D721Med (cell line): Measurements from ENCODE around the gene TBATA.

Experiments used
- DNase-seq: peaks from one replicate; pipeline ENCODE4 v3.0.0; 2011; ENCODE audit warnings: low spot score; ENCODE audit not compliant: insufficient read length
- FAIRE-seq: peaks from 2 replicates; lab custom pipeline; 2011; peaks lifted over from hg19 to GRCh38; lab: Jason Lieb, UNC
- TF ChIP-seq, protein P1 (sequence below): IDR thresholded peaks from 2 replicates; pipeline ENCODE4 v1.5.1; 2012; ENCODE audit warnings: mild to moderate bottlenecking, control low read depth; ENCODE audit not compliant: insufficient read depth; ENCODE audit errors: missing control alignments

Gene TBATA

DNA sequence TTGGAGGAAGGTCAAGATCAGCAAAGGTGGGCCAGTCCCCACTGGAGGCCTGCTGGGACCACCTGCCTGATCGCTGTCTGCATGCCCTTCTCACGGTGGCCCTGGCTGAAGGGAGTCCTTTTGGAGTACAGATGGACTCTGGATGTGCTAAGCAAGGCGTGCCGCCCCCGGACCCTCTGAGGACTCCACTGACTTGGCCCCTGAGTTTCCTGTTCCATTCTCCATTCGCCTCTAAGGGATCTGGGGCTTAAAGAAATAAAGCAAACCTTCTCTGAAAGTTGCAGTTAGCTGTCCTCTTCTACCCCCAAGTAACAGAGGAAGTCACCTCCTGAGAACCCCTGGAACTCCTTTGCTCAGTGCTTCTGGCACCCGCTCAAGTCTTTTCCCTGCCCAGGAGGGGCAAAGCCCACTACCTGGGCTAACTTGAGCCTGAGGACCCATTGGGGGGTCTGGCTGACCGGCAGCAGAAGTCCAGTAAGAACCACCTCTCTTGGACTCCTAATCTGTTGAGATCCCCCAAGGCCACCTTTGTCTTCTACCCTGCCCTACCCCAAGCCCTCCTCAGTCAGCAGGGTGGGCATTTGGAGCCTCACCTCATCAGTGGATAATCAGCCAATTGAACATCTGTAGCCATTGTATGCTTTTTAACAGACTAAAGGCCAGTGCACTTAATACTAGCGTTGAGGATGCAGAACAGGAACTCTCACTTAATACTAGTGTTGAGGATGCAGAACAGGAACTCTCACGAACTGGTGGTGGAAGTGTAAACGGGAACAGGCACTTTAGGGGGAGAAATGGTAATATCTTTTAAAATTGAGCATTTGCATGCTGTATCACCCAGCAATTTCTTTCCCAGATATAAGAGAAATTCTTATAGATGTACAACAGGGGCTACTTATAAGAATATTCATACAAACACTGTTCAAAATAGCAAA lies 2.2 kb downstream of the TBATA start:
- TF ChIP-seq, protein P1, sequence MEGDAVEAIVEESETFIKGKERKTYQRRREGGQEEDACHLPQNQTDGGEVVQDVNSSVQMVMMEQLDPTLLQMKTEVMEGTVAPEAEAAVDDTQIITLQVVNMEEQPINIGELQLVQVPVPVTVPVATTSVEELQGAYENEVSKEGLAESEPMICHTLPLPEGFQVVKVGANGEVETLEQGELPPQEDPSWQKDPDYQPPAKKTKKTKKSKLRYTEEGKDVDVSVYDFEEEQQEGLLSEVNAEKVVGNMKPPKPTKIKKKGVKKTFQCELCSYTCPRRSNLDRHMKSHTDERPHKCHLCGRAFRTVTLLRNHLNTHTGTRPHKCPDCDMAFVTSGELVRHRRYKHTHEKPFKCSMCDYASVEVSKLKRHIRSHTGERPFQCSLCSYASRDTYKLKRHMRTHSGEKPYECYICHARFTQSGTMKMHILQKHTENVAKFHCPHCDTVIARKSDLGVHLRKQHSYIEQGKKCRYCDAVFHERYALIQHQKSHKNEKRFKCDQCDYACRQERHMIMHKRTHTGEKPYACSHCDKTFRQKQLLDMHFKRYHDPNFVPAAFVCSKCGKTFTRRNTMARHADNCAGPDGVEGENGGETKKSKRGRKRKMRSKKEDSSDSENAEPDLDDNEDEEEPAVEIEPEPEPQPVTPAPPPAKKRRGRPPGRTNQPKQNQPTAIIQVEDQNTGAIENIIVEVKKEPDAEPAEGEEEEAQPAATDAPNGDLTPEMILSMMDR: no peak
- DNase-seq (no peak), FAIRE-seq (no peak)

DNA sequence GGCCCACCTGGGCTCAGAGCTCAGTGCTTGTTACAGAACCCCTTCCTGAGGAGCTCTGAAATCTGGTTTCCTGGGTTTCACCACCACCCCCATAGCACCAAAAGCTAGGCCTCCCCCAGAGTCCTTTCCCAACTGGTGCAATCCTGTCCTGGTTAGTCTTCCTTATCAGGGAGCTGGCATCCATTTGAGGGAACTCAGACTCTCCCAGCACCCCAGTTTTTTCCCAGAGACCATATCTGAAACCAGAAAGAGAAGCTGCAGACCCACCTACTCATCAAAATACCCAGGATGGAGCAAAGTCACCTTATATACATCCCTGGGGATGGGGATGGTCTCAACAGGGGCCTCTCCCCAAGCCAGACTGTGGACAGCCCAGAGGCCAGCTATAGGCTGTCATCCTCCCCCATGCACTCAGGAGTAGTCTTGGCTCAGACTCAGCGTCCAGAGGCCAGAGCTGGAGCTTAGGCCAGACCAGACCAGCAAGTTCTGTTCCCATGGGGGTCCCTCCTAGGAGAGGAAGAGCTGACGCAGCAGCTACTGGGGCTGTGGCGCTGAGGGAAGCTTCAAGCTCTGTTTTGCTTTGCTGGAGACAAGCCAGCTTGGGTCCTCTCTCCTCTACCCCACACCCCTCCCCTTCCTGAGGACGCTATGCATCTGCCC lies 3.0 kb downstream of the TBATA start:
- FAIRE-seq (no peak), DNase-seq (no peak)
- TF ChIP-seq, protein P1: no peak

DNA sequence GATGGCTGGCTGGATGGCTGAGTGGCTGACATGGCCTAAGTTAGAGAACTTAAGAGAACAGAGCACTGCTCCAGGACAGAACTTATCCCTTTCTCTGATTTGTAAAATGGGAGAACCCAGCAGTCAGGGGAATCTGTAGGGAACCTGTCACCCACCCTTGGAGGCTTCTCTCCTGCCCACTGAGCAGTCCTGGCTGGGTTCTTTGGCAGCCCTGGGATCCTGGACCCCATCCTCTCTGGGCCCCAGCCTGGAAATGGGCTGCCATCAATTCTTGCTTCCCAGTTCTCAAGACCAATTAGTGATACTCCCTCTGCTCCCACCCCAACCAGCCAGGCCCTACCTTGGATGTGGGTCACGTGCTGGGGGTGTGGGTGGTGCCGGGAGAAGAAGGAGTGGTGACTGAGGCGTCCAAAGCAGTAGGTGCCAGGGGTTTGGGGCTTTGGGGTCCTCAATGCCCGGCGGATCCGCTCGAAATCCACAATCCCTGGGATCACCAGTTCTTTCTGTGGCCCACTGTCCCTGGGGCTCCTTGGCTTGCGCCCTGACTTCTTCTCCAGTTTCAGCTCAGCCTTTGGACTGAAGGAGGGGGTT lies 3.6 kb downstream of the TBATA start:
- no peak for DNase-seq
- no peak for FAIRE-seq
- TF ChIP-seq, protein P1: no peak

DNA sequence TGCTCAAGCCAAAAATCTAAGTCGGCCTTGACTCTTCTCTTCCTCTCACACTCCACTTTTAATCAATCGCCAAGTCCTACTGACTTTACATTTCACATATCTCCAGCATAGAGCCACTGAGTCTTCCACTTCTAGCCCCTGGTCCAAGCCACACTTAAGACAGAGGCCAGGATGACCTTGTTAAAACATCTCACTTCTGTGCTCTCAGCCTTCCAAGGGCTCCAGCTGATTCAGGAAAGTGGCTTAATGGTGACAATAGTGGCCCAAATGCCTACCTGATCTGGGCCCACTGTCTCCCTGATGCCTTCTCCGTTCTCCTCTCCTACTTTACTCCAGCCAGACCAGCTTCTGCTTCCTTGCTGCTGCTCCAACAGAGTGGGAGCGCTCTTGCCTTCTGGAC lies 4.4 kb downstream of the TBATA start:
- DNase-seq (no peak), FAIRE-seq (no peak)
- TF ChIP-seq, protein P1: no peak

DNA sequence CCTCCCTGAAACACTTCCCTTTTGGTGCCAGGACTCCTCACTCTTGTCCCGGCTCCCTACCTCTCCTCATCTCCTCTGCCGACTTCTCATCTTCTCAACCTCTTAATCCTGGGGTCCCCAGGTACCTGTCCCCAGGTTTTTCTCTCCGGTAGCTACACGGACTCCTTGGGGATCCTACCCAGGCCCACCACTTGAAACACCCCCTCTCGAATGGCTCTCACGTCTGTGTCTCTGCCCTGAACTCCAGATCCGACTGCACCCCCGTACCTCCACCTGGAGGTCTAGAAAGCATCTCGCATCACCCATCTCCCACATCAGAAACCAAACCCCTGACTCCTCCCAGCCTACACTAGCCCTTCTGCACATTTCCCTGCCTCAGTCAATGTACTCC lies 4.8 kb downstream of the TBATA start:
- FAIRE-seq: no peak
- TF ChIP-seq, protein P1: no peak
- DNase-seq: no peak

DNA sequence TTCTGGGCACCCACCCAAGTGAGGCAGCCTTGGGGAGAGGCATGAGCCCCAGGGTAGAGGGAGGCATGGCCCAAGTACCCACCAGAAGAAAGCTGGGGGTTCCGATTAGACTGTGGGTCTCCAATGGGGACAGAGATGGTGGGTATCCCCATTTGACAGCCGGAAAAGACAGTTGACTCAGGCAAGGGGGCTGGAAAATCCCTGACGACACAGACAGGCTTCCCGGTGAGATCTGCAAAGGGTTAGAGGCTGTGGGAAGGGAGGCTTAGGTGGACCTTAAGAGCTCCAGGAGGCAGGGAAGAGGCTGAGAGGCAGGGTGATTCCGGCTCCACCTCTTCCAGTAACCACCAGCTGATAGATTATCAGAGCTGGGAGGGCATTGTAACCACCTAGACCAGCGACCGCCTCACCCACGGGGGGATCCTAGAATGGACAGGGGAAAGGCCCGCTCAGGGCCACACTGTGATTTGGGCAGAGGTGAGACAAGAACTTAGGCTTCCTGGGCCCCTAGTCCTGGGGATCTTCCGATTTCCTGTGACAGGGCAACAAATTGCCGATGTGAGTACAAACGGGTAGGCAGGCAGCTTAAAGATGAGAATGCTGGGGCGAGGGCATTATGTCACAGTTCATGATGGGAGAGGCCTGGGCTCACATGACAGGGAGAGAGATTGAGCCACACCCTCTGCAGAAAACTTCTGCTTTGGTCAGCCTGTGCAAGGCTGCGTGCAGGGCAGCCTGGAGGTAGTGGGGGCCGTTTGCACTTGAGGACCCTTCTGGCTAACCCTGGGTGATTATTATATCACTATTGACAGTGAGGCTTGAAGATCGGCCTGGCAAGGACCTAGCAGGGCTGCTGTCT lies 5.4 kb downstream of the TBATA start:
- TF ChIP-seq, protein P1: no peak
- DNase-seq (no peak), FAIRE-seq (no peak)
